ENCODE results near the gene TFDP2. TPM values are rescaled to one million over a fixed set of nuclear protein-coding genes. Genes with fewer than 3 reads are reported as not detected.

Gene TFDP2
- total RNA-seq, 1 experiment from 2014 or later: 76.0 TPM

- no peak for DNase-seq
- no peaks in the 10 kb centered on the region for H3K79me1 ChIP-seq (ENCODE audit: insufficient read depth, low read depth, low read length, poor library complexity, severe bottlenecking)
- no peak overlapping the region for H3K56ac ChIP-seq (ENCODE audit: insufficient read length, low read depth, low read length)
- Mint-ChIP-seq H3K9me3 (no peaks in the 10 kb centered on the region), H3K4me1 (peaks cover 9 to 11% of the 10 kb centered on the region in 2 experiments; a peak in 3 of 4 replicates), H3K36me3 (ENCODE audit: insufficient read depth in 1 of 3, low read depth in 3 of 3) (peaks cover 0 to 2% (median 0%) of the 10 kb centered on the region in 3 experiments; a peak in 3 of 7 replicates), H3K27me3 (ENCODE audit: low read depth) (no peaks in the 10 kb centered on the region), H3K4me3 (no peak overlapping the region), H3K27ac (no peak overlapping the region)
- no peak overlapping the region for H3T11ph ChIP-seq (ENCODE audit: low read length)
- no peak overlapping the region for H2BK120ac ChIP-seq (ENCODE audit: low read depth, low read length, poor library complexity, severe bottlenecking)
- H3K79me2 ChIP-seq (ENCODE audit: insufficient read depth, low read length): no peaks in the 10 kb centered on the region
- H3K4me2 ChIP-seq (ENCODE audit: insufficient read depth, insufficient read length, low read length): no peak overlapping the region
- H3K18ac ChIP-seq (ENCODE audit: insufficient read length, low read depth, low read length): no peak overlapping the region
- no peak overlapping the region for H3K23ac ChIP-seq (ENCODE audit: insufficient read length, low read depth, low read length)
- no peak overlapping the region for H3K9ac ChIP-seq (ENCODE audit: extremely low read depth, insufficient read length, low read length)
- no peak overlapping the region for H4K8ac ChIP-seq (replicated peaks; ENCODE audit: insufficient read length, low read depth, low read length)
- H2AFZ ChIP-seq (ENCODE audit: low read length): no peak overlapping the region
- H2BK15ac ChIP-seq (ENCODE audit: low read depth, low read length): no peak overlapping the region
- H3K27me3 ChIP-seq (ENCODE audit: insufficient read depth, low read length): no peaks in the 10 kb centered on the region
- no peaks in the 10 kb centered on the region for H3K23me2 ChIP-seq (ENCODE audit: insufficient read length, low read depth, low read length, poor library complexity, severe bottlenecking)
- no peaks in the 10 kb centered on the region for H4K20me1 ChIP-seq (ENCODE audit: control insufficient read depth, insufficient read depth, insufficient read length)
- no peak overlapping the region for H3K4ac ChIP-seq (ENCODE audit: low read depth, low read length)
- no peak overlapping the region for H2BK20ac ChIP-seq (ENCODE audit: low read depth, low read length, poor library complexity, severe bottlenecking)
- TF ChIP-seq, protein P1, sequence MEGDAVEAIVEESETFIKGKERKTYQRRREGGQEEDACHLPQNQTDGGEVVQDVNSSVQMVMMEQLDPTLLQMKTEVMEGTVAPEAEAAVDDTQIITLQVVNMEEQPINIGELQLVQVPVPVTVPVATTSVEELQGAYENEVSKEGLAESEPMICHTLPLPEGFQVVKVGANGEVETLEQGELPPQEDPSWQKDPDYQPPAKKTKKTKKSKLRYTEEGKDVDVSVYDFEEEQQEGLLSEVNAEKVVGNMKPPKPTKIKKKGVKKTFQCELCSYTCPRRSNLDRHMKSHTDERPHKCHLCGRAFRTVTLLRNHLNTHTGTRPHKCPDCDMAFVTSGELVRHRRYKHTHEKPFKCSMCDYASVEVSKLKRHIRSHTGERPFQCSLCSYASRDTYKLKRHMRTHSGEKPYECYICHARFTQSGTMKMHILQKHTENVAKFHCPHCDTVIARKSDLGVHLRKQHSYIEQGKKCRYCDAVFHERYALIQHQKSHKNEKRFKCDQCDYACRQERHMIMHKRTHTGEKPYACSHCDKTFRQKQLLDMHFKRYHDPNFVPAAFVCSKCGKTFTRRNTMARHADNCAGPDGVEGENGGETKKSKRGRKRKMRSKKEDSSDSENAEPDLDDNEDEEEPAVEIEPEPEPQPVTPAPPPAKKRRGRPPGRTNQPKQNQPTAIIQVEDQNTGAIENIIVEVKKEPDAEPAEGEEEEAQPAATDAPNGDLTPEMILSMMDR (conservative IDR thresholded peaks at IDR 0.05): no peak
- no peak overlapping the region for H3K14ac ChIP-seq (ENCODE audit: insufficient read depth, low read length)
- H3K4me1 ChIP-seq (ENCODE audit: insufficient read depth, low read length): no peaks in the 10 kb centered on the region
- WGBS (ENCODE audit: extremely low coverage, insufficient read length, low lambda C conversion rate): no CpG with 5 or more reads among the region's 1 CpG
- H4K91ac ChIP-seq (ENCODE audit: insufficient read length, low read depth, low read length): no peak overlapping the region
- no peak overlapping the region for H2BK5ac ChIP-seq (ENCODE audit: insufficient read length, low read length)
- H3K27ac ChIP-seq (ENCODE audit: insufficient read length, low read depth, low read length): no peak overlapping the region
- H2BK12ac ChIP-seq (ENCODE audit: insufficient read length, low read depth, low read length): no peak overlapping the region
- H2AK5ac ChIP-seq (ENCODE audit: insufficient read length, low read length): no peak overlapping the region
- no peaks in the 10 kb centered on the region for H3K9me3 ChIP-seq (ENCODE audit: control insufficient read depth, low read depth, low read length)
- no peak overlapping the region for H4K5ac ChIP-seq (ENCODE audit: insufficient read length, low read depth, low read length)
These were observed 102.3 kb downstream of the TFDP2 start for GRCh38 chr3:142047021-142047369.
